GM11168 (cell line): ENCODE data around the gene ALOXE3.
"Not testable (repeated sequence)": the region's sequence is repeated elsewhere in the genome, so short reads cannot be mapped to it uniquely, and the experiment has no call there.

Experiments
- in situ Hi-C: fragments of 300-500 bp; cut with MboI; formaldehyde crosslinking; loops from one replicate; pipeline ENCODE4 v1.12.0; 2022; ENCODE audit warnings: low sequenced_read_pairs; ENCODE audit not compliant: unreplicated experiment

The ALOXE3 gene

DNA sequence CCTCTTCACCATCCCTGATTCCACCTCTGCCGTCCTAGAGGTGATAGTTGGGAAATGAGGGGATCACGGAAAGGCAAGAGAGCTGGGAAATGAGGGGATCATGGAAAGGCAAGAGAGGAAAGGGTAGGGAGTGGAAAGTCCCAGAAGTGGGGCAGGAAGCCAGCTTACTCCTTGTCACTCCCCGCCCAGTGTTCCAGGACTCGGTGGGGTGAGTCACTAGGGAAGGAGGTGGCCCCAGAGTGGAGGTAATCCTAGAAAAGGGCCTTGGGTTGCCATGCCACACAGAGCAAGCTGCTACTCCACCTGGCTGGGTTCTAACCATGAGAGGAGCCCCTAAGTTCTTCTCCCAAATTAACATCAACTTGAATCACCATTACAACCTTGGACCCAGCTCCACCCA lies 14.8 kb downstream of the ALOXE3 start:
- in situ Hi-C loops = no loop called here

DNA sequence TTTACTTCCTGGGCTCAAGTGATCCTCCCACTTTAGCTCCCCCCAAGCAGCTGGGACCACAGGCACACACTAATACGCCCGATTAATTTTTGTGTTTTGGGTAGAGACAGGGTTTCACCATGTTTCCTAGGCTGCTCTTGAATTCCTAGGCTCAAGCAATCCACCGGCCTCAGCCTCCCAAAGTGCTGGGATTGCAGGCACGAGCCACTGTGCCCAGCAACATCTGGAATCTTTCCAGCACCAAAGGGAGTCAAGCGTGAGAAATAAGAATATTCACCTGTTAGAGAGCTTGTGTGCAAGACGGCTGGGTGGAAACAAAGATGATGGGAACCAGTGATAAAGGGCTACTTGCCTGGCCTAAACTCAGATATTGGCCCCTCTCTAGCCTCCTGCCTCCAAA lies 16.6 kb downstream of the ALOXE3 start:
- in situ Hi-C loops = no loop called here

DNA sequence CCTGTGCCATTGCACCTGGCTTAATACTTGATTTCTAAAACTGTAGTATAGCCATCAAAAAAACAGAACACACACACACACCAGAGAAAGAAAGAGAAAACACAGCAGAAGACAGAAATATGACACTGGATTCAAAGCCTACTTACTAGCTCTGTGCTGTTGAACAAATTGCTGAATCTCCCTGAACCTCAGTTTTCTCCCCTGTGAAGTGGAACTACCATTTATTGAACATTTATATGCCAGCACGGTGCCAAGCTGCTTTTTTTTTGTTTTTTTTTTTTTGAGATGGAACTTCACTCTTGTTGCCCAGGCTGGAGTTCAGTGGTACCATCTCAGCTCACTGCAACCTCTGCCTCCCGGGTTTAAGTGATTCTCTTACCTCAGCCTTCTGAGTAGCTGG lies 17.6 kb downstream of the ALOXE3 start:
- in situ Hi-C loops = no loop called here

DNA sequence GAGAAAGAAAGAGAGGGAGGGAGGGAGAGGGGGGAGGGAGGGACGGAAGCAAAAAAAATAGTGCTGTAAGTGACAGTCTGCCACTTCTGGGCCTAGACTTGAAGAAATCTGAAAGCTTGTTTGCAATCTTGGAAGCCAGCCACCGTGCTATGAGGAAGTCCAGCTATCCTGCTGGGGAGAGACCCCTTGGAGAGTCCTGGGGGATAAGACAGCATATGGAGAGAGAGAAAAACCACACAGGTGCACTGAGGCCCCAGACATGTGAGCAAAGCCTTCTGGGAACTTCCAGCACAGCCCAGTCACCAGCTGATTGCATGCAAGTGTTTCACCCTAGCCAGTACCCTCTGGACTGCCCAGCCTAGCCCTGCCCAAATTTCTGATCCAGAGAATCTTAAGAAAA lies 18.2 kb downstream of the ALOXE3 start:
- in situ Hi-C loops = no loop called here

DNA sequence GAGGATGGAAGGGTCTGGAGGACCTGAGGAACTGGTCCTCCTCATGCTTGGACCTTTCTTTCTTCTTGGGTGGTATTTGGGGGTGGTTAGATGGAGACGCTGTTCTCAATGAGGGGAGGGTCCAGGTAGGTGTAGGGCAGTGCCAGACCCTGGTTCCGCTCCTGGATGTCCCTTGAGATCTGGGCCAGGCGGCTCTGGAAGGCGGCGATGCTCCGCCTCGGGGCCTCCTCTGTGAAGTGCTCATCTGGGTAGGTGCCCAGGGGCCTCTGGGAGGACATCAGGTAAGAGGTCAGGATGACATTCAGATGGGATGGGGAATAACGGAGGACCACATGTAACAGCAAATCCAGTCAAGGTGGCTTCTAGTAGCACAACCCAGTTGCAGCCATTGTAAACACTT lies 21.8 kb downstream of the ALOXE3 start:
- in situ Hi-C loops = no loop called here

DNA sequence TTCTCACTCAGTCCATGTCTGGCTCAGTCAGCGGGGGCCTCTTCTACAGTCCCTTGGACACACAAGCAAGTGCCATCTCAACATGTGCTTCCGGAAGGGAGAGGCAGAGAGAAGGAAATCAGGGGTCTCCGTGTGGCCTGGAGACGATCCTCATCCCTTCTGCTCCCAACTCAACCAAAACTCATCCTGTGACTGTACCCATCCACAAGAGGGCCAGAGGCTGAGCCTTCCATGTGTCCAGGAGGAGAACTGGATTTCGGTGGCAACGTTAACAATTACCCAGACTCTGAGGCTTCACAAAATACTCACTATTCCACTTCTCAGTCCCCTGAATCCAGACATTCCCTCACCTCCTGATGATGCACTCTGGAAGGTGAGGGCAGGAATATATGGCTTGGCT lies 23.0 kb downstream of the ALOXE3 start:
- in situ Hi-C loops = no loop called here

DNA sequence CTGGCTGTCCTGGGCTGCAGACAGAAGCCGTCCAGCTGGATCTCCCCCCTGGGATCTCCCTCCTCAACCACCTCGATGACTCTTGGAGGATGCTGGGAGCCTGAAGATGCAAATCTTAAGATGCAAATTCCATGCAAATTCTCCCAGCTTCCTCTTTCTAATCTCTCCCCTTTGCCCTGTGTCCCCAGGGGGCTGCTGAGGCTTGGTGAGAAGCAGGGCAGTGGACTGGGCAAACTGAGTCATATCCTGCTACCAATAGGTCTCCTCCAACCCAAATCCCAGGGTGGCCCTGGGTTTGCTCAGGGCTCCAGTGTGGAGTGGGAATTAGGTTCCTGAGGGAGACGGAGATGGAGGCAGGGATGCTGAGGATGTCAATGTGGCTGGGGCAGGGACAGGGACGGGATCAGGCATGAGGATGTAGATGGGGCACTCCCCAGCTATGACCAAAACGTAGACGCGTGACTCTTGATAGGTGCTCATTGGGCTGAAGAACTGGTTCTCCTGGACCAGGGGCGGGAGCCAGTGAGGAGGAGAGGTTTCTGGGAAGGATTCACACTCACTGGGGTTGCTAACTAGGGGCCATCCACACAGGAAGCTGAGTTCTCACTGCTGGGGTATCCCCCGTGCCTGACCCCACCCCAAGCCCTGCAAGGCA lies 27.2 kb downstream of the ALOXE3 start:
- in situ Hi-C loops = no loop called here

DNA sequence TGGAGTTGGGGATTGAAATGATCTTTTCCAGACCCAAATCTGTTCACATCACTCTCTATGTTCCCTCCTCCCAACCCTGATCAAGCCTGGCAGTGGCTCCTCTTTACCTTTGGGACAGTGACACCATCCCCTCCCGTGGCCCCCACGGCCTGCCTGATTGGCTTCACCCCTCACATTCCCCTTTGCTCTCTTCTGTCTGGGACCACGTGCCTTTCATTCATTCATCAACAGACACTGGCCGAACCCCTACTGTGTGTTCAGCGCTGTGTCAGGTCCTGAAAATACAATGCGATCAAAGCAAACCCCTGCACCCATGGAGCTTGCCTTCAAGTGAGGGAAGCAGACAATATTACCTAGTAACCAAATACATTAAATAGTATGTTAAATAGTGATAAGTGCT lies 28.6 kb downstream of the ALOXE3 start:
- in situ Hi-C loops = no loop called here

DNA sequence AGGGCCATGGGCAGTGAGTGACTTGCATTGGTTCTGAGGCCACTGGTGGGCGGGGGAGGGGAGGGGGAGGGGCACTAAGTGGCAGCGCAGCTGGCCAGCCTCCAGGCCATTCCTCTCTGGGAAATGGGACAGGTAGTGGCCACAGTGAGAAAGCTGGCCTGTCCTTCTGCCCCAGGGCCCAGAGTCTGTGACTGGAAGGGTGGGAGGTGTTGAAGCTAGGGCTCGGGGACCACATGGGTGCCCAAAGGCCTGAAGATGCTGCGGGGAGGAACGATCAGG lies 30.4 kb downstream of the ALOXE3 start:
- in situ Hi-C loops = no loop called here

DNA sequence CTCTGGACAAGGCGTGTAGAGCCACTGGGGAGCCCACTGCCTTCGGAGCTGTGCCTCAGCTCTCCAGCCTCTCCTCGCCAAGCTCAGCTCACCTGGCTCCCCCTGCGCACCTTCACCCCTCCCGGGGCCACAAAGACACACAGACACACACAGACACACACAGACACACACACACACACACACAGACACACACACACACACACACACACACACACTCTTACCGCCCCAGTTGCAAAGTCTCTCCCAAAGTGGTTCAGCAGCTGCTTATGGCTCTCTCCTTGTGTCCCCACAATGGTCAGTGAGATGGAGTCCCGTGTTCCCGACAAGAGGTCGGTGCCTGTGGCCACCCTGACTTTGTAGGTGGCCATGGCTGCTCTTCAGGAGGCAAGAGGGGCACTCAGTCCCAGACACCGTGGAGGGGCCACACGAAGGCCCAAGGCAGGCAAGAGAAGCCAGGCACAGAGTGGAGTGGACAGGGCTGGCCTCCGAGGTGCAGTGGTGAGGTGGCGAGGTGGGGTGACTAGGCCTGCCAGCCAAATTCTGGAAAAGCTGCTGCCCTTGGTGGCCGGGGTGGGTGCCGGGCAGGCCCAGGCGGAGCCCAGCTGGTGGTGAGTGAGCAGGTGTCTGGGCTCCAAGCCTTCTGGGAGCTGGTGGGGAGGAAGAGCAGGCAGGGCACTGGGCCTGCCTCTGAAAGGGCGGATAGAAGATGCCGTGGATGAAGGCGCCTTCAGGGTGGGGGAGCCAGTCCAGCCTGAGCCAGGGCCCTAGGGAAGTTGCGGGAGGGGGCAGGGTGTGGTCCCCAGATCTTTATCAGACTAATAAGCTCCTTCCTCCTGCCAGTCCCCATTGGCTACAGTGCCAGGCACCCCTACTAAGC lies 31.0 kb downstream of the ALOXE3 start, which contains the start of gene ALOX12B:
Gene ALOX12B, minus strand, starts transcription at position 642 of the 877 bp plus-strand sequence. Its CDS starts 274 bp downstream, at position 368.
- in situ Hi-C loops = no loop called here

DNA sequence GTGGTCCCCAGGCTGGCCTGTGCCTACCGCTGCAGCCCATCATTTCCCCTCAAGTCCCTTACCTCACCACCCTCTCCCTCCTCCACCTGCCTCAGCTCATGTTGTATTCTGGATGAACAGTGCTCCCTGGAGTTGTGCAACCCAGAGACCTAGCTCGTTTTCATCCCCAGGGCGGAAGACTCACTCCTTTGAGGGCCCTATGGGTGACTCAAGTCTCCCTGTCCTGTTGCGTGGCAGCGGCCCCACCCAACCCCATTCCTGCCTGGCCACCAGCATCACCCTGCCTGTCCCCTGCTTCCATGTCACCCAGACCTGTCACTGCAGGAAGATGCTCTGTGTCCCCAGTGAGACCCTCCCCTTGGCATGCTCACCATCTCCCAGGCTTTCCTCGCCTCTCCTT lies 34.1 kb downstream of the ALOXE3 start:
- in situ Hi-C loops = no loop called here

DNA sequence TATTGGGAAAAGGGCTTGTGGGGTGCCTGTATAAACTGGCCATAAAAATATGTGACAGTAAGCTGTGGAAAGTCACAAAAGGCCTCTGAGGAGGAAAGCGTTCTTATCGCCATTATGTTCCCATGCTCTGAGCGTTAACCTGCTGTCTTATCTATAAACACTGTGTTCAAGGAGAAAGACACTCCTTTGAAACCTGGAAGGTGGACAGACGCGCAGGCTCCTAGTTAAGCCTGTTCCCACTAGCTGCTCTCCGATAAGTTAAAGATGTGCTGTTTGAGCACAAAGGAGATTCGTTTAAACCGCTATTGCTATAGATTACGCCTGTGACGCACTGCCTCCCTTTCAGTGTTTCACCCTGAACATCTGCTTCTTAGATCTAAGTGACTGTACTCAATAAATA lies 36.0 kb downstream of the ALOXE3 start:
- in situ Hi-C loops = no loop called here

DNA sequence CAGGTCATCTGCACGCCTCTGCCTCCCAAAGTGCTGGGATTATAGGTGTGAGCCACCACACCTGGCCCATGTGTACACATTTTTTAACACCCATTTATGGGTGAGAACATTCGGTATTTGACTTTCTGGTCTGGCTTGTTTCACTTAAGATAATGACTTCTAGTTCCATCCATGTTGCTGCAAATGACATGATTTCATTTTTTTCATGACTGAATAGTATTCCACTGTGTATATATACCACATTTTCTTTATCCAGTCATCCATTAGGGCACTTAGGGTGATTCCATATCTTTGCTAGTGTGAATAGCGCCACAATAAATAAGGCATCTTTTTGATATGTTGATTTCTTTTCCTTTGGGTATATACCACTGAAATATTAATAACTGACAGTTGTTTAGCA lies 36.4 kb downstream of the ALOXE3 start:
- in situ Hi-C loops = no loop called here

DNA sequence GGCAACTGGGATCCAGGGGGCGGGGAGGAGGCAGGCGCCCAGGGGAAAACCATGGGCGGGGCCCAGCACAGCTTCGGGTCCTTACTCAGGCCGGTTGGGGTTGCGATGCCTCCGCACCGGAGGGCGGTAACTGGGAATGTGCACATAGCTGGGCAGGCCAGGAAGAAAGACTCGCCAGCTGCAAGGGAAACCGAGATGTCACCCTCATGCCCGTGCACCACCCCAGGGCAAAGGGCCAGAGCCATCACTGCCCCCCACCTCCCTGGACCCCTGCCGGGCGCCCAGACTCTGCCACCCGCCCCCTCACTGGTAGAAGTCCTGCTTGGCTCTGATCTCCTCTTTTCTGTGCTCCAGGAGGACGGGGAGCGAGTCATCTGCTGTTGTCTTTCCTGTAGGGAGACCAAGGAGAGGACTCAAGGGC lies 37.5 kb downstream of the ALOXE3 start:
- in situ Hi-C loops = no loop called here

DNA sequence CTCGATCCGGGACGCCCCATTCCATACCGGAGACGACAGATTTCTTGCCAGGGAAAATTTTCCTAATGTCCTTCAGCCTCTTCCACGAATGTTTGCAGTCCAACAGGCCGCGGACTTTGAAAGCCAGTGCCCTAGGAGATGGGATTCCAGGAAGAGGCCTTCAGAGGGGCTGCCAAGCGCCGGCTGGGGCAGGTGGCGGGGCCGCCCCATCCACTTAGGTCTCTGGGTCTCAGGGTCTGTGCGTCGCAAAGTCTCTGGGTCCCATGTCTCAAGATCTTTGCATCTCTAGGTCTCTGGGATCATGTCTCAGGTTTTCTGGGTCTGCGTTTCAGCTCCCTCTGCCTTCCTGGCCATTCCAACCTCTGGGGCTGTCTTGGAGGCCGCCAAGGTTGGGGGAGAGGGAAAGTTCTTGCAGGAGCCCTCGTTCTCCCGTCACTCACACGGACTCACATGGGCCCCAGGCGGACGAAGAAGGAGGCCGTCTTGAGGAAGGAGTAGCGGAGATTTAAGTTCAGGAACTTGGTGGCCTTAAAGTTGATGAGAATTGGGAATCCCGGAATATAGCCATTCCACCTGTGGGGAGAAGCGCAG lies 38.0 kb downstream of the ALOXE3 start:
- in situ Hi-C loops = no loop called here

DNA sequence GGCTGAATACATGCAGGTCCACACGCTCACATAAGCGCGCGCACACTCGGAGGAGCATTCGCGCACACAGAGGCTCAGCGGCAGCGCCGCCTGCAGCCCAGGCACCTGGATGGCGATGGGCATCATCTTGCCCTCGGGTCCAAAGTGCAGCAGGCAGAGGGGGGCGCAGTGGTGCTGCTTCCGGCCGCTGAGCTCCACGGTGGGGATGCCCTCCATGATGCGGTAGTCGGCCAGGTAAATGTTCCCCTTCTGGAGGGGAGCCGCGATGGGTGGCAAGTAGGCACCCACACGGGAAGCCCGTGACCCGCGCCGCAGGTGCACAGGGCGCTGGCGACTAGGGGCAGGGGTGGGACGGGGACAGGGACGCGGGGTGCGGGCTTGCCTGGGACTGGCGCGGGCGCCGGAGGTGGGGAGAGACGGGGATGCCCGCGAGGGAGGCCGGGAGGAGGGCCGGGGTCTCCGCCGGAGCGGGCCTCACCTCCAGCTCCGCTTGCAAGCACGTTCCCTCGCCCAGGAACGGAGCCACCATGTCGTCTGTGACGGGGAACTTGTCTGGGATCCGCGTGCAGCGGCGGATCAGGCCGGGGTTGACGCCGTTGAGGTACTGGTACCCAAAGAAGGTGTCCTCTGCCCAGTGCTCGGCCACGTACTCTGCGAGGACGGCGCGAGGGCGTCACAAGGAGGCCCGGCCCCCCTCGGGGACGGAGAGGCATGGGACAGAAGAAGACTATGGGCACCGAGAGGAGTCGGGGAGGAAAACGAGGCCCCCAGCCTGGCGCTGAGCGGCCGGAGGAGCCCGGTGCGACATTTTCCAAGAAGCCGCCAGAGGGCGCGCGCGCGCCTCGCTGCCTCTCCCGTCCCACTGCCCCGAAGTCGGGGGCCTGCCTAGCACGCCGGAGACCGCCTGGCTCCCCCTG lies 38.8 kb downstream of the ALOXE3 start:
- in situ Hi-C loops = no loop called here

DNA sequence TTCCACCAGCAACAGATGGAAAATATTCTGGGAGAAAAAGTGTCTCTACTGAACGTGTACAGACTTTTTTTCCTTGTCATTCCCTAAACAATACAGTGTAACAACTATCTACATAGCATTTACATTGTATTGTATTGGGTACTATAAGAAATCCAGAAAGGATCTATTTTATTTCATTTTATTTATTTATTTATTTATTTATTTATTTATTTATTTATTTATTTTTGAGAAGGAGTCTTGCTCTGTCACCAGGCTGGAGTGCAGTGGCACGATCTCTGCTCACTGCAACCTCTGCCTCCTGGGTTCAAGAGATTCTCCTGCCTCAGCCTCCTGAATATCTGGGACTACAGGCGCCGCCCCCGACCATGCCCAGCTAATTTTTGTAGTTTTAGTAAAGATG lies 40.4 kb downstream of the ALOXE3 start:
- in situ Hi-C loops = not testable (repeated sequence)

DNA sequence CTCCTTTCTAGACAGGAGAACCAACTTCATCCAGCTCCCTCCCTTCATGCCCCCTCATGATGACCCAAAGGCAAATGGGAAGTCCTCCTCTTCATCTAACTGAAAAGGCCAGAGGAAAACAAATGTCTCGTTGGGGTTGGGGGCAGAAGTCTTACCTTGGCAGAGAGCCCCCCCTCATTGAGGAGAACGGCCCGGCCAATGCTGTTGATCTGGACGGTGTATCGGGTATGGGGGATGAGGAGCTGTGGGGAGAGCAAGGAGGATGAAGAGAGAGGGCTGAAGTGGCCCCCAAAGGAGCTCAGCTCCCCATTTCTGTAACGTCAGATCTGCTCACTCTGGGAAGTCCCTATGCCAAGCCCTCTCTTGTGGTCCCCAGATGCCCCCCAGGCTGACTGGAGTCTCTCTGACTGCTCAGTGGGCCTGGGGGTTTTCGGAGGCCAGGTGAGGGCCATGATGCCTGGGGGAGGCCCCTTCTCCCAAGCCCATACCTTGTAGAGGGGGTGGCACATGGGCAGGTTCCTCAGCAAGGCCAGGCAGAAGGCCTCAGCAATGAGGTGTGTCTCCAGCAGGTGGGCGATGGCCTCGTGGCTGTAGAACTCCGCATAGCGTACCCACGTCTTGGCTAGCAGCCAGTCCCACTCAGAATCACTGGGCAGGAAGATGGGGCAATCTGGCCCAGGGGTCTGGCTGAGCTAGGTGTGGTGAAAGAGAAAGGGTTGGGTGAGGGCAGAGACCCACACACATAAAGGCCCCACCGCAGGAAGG lies 41.6 kb downstream of the ALOXE3 start:
- in situ Hi-C loops = no loop called here

DNA sequence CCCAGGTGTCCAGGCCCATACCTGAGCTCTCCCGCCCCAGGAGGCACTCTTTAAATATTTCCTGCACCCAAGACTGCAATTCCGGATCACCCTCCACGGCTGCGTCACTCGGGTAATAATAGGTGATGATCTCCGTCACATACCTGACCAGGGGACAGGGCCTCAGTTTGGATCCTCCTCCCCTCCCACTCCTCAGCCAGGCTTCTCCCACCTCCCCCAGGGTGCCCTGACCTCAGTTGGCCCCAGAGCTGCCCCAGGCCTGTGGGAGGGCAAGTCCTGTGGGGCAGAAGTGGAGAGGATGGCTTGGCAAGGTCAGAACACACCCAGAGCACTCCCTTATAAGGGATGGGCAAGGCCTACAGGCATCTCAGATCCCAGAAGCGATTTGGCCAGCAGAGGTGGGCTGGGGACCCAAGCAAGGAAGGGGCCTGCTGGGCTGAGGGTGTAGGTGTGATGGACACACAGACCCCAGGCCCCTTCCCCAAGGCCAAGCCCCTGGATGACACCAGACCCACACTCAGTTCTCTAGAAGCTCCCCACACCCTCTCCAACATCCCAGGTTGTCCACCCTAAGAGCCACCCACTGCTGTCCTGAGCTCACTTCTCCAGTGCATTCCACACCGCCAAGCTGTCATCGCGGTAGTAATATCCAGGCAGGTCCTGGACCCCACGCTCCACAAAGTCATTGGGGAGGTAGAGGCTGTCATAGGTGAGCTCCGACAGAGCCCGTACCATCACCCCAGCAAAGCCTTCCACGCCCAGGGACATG lies 42.6 kb downstream of the ALOXE3 start:
- in situ Hi-C loops = no loop called here
